Stimulated activated CD4-positive, alpha-beta T cell treated with anti-CD3 and anti-CD28 coated beads, Interleukin-15, amount 100 ng/mL, for 24 hours (primary cell): ENCODE measurements around the gene BTG2.
A peak's percentile ranks its signal among the peaks of the same experiment; 100 is the strongest.
"Not testable (repeated sequence)": the region's sequence is repeated elsewhere in the genome, so short reads cannot be mapped to it uniquely, and the experiment has no call there.

Experiments
- DNase-seq: peaks from one replicate; pipeline ENCODE4 v3.0.0-alpha.2; 2020

Gene BTG2

GRCh38 chr1:203304919-203305808 lies at the start of gene BTG2:
TSS of gene BTG2 (plus strand) at chr1:203305519. CDS start at chr1:203305607, 88 bp downstream.
- peak; percentile 93 for DNase-seq

GRCh38 chr1:203256636-203257035 lies 48.7 kb upstream of the BTG2 start:
- DNase-seq: peak; percentile 45

GRCh38 chr1:203263496-203263895 lies 41.8 kb upstream of the BTG2 start:
- DNase-seq: no peak

GRCh38 chr1:203264052-203264501 lies 41.2 kb upstream of the BTG2 start:
- no peak for DNase-seq

GRCh38 chr1:203265541-203265940 lies 39.8 kb upstream of the BTG2 start:
- no peak for DNase-seq

- not testable (repeated sequence) for DNase-seq
These were observed 39.2 kb upstream of the BTG2 start for GRCh38 chr1:203266140-203266539.

GRCh38 chr1:203267347-203267846 lies 37.9 kb upstream of the BTG2 start:
- peak; percentile 82 for DNase-seq

GRCh38 chr1:203267912-203268311 lies 37.4 kb upstream of the BTG2 start:
- no peak for DNase-seq

- DNase-seq: peak; percentile 48
These were observed 36.2 kb upstream of the BTG2 start for GRCh38 chr1:203268901-203269653.

GRCh38 chr1:203269654-203270020 lies 35.7 kb upstream of the BTG2 start:
- no peak for DNase-seq

GRCh38 chr1:203270448-203270847 lies 34.9 kb upstream of the BTG2 start:
- DNase-seq: no peak

GRCh38 chr1:203271018-203271743 lies 34.1 kb upstream of the BTG2 start:
- peak; percentile 82 for DNase-seq

- no peak for DNase-seq
These were observed 33.2 kb upstream of the BTG2 start for GRCh38 chr1:203271962-203272632.

GRCh38 chr1:203272633-203273205 lies 32.6 kb upstream of the BTG2 start:
- no peak for DNase-seq

- DNase-seq: peak; percentile 94
These were observed 32.0 kb upstream of the BTG2 start for GRCh38 chr1:203273206-203273868.

GRCh38 chr1:203273869-203274602 lies 31.3 kb upstream of the BTG2 start:
- DNase-seq: peak; percentile 39

GRCh38 chr1:203274603-203275381 lies 30.5 kb upstream of the BTG2 start:
- DNase-seq: no peak

GRCh38 chr1:203275656-203276272 lies 29.6 kb upstream of the BTG2 start:
- no peak for DNase-seq

- DNase-seq: no peak
These were observed 28.9 kb upstream of the BTG2 start for GRCh38 chr1:203276408-203276807.
